Ureter (tissue), 1 donor: Measurements from ENCODE around the gene KRT1. TPM values are rescaled to one million over a fixed set of nuclear protein-coding genes. Genes with fewer than 3 reads are reported as not detected.
"Not testable (repeated sequence)": the region's sequence is repeated elsewhere in the genome, so short reads cannot be mapped to it uniquely, and the experiment has no call there.

ENCODE experiments used
- DNase-seq: peaks from one replicate; pipeline ENCODE4 v3.0.0-alpha.2; 2020; ENCODE audit warnings: low spot score
- total RNA-seq: library from RNA; stranded (reverse); gene quantifications from one replicate; pipeline ENCODE4 v1.2.4, GENCODE V29; 2023
- donor health status: DM: yes; HTN: yes; CAD: no.

Gene KRT1
- total RNA-seq, 1 donor from 2014 or later: not detected

DNA sequence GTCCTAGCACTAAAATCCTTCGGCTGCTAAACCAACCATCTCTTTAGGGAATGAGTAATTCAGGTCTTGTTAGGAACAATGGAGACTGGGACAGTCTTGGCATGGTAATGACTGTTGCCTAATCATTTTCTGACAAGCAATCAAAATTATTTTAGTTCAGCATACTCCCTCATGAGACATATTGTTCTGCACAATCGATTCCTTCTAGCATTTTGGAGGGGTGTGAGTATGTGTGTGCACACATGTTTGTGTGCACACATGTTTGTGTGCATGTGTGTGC lies 2.1 kb upstream of the KRT1 start:
- no peak for DNase-seq

GRCh38 chr12:52681526-52682380 lies 1.5 kb upstream of the KRT1 start:
- no peak for DNase-seq

DNA sequence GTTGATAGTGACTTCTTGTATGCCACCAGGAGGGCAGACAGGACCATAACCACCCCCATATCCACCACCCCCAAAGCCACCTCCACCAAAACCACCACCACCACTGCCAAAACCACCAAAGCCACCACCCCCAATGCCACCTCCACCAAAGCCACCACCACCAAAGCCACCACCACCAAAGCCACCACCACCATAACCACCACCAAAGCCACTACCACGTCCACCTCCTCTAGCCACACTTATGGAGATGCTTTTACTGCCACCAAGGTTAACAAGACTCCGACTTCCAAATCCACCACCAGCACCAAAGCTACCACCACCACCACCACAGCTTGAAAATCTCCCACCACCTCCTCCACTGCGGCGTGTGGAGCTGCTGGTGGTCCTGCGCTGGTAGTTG lies 332 bp downstream of the KRT1 start:
- DNase-seq: no peak

DNA sequence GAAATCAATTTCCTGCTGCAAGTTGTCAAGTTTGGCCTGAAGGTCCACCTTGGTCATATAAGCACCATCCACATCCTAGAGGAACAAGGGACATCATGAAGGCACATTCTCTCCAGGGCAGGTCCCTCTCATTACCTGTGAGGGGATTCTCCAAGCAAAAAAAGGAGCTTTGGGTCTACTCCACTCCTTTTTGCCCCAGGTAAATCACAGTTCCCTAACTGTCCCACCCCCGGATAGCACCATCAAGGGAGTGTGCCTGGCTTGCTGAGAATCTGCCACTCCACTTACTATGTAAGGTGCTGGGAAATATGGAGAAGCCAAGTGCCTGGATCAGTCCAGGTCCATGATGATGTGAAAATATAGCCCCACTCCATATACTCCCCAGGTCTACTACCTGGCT lies 2.5 kb downstream of the KRT1 start:
- no peak for DNase-seq

DNA sequence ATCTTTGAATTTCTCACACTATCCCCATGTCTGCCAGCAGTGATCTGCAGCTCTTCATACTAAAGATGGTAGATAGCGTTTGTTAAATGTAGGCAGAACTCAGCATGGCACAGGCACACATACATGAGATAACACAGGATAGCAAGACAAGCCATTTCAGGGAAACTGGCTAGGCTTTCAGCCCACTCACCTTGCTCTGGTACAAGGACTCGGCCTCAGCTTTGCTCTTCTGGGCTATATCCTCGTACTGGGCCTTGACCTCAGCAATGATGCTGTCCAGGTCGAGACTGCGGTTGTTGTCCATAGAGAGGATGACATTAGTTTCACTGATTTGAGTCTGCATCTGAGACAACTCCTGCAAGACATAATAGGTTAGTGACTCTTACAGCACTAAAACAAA lies 3.1 kb downstream of the KRT1 start:
- DNase-seq: no peak

DNA sequence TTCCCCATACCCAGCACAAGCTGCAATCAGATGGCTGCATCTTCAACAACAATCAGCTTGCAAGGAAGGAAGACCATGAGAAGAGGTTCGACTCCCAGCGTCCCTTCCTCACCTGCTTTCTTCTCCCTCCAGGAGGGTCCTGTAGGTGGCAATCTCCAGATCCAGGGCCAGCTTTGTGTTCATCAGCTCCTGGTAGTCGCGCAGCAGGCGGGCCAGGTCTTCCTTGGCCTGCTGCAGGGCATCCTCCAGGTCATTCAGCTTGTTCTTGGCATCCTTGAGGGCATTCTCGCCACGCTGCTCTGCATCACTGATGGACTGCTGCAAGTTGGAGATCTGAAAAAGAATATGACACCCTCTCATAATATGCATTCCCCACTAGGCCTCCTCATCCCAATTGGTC lies 4.0 kb downstream of the KRT1 start:
- DNase-seq: no peak

- DNase-seq: no peak
Observed at GRCh38 chr12:52675301-52675701, 4.9 kb downstream of the KRT1 start.

DNA sequence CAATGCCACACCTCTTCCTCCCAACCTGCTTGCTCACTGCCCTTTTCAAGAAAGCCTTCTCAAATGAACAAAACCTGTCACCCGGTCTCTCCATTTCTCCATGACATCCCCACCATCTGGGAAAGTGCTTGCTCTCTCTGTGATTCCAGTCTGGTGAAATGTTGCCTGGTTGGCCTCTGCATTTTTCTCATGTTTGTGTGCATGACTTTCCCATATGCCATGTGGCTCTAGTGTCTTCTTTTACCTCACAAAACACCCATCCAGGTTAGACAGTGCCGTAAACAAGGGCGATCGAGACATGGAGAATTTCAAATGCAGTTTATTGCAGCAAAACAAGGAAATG lies 5.8 kb downstream of the KRT1 start:
- DNase-seq: no peak

DNA sequence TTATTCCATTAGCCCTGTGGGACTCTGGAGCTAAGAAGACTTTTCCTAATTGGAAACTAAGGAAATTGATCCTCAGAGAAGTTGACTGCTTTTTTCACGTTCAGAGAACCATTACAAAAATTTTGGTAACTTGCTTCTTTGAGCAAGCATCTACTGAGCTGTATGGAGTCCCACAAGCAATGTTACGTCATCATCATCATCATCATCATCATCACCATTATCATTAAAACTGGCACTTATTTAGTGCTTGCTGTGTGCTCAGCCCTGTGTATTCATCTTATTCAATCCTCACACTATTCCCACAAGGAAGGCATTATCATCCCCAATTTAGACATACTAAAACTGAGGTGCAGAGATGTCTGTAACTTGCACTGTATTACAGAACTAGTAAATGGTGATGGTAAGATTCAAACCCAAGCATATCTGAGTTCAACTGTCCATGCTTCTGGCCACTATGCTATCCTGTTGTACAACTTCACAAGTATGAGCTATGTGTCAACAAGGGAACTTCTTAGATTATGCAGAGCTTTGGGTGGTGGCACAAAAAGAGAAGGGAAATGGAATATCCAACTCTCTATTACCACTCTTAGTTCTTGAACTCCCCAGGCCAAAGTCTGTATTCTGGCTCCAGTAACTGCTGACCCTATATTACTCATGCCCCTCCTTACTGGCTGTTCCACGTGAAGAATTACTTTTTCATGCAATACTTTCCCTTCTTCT lies 6.3 kb downstream of the KRT1 start:
- DNase-seq: no peak

GRCh38 chr12:52673217-52673616 lies 7.0 kb downstream of the KRT1 start:
- no peak for DNase-seq

GRCh38 chr12:52672321-52672933 lies 7.8 kb downstream of the KRT1 start:
- no peak for DNase-seq

DNA sequence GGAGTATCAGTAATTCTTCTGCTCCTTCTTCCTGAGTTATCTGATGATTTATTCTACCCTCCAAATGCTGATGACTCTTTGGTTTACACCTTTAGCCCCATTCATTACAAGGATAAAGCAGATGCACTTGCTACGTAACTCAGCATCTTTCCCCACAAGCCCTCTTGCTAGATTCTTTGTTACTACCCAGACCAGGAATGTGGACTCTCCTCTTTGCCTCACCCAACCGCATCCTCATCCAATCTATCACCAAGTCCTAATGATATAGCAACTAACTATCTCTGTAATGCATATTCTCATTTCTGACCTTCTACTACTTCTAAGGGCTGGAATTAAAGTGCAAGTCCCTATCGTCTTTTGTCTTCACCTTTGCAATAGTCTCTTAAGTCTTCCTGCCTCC lies 9.2 kb downstream of the KRT1 start:
- DNase-seq: no peak

DNA sequence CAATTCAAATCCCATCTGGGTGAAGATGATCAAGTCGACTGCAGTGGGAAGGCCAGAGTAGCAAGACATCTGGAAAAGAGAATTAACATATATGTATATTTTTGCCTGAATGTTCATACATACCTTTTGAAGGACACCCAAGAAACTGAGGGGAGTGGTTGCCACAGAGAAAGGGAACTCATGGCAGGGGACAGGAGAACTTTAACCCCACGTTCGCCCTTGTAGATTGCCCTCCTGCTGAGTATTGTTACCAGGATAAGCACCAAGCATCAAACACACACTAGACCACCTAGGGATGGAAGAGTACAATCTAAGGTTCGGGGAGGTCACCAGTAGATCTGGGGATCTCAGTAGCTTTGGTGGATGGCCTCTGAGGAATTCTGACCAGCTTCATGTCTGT lies 9.7 kb downstream of the KRT1 start:
- no peak for DNase-seq

GRCh38 chr12:52669941-52670340 lies 10.3 kb downstream of the KRT1 start:
- not testable (repeated sequence) for DNase-seq

DNA sequence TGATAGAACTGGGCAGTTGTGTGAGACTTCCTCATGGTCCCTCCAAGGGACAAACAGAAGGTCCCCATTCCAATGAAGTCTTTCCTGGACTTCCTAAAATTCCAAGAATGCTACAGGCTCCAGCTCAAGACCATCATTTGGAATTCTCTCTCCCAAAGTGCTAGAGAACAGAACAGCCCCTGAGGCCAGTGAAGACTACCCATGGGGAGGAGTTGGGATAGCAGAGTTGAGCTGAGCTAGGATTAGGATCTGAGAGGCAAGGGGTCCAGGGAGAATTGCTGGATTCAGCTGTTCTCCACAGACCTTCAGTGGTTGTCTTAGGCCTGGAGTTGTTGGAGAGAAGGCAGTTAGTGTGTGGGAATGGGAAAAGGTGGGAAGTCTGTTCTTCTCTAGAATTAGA lies 10.8 kb downstream of the KRT1 start:
- no peak for DNase-seq

DNA sequence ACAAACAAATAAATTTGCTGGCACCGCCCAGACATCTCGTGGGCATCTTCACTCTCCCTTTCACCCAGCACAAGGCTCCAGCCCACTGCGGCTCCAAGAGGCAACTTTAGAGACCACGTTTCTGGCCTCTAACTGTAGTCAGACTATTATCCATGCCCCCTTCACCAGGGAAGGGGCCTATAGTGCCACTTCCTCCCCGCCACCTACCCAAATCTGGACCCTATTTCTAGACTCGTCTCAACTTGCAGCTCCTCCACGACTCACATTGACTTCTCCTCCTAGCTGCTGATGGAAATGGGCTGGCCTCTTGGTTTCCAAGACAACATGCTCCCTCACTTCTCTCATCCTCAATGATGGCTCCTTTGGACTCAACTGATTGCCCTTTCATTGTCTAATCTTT lies 12.3 kb downstream of the KRT1 start:
- DNase-seq: no peak

DNA sequence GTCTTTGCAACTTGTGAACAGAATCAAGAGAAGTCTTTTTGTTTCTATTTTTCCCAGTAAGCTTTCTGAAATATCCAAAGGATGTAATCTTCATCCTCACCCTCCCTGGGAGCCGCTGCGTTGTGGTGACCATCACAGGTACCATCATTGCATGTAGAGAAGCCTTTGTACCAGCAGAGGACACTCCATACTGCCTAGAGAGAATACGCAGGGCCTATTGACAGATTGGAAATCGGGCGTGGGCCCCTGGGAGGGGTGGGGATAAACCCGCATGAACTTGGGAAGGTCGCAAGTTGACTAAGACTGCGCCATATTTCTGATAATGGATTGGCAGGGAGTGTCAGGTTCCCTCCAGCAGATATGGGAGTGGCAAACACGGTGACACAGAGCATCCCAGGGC lies 12.7 kb downstream of the KRT1 start:
- no peak for DNase-seq

GRCh38 chr12:52666471-52666870 lies 13.7 kb downstream of the KRT1 start:
- DNase-seq: no peak

DNA sequence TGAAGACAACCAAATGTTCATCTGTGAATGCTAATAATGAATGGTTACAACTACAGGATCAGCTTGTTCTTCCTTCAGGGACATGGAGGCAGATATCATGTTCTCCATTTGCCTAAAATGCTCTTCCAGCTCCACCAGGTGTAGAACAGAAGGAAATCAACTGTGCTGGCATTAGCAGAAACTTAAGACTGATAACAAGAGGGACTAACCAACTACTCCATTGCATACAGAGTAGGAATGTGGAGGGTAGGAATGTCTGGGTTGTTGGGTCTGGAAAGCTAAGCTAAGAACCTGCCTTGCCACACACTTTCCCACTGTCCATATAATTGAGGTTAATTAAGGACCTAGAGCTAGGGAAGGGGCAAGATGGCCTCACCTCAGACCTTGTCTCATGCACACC lies 16.8 kb downstream of the KRT1 start:
- DNase-seq: no peak

DNA sequence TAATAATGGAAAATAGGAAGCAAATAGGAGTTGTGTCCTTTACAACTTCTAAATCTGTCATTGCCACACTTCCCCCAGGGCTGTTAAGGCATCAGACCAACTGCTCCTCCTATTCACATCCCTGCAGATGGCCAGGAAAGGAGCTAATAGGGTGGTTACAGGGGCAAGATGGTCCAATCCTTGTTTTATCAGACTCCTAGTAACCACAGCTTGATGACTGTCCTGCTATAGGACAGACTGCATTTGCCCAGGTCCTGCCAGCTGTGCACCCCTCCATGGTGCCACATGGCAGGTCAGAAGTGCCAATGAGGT lies 17.3 kb downstream of the KRT1 start:
- DNase-seq: no peak

GRCh38 chr12:52662093-52662917 lies 17.9 kb downstream of the KRT1 start:
- no peak for DNase-seq

DNA sequence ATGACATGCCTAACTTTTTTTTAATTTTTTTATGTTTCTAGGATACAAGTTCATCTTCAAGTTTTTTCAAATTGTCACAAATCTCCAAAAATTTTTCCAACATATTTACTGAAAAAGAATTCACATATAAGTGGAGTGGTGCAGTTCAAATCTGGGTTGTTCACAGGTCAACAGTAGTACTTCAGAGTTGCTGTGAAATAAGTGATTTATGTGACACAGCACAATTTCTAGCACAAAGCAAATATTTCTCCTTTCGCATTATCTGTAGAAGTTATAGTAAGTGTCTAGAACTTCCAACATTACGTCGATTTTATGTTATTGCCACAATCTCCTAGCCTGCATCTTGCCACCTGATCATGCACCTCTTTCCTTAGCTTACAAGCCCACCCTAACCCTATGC lies 18.5 kb downstream of the KRT1 start:
- no peak for DNase-seq
